Mesenchymal stem cell (in vitro differentiated cells and primary cell): ENCODE results near the gene SMARCA4.

Source experiments
- DNase-seq: peaks from one replicate; pipeline ENCODE4 v3.0.0-alpha.2; 2013
- H2AFZ ChIP-seq: one replicate; pipeline ENCODE4 v1.6.1; 2013; ENCODE audit warnings: low read depth, mild to moderate bottlenecking, control low read depth, inconsistent platforms, low read length, moderate library complexity
- H2AK5ac ChIP-seq: 2 replicates; pipeline ENCODE4 v1.6.1; 2013; ENCODE audit warnings: low read length, moderate library complexity, mild to moderate bottlenecking, inconsistent platforms; ENCODE audit not compliant: severe bottlenecking
- H2BK120ac ChIP-seq: one replicate; pipeline ENCODE4 v1.6.1; 2013; ENCODE audit warnings: low read depth, mild to moderate bottlenecking, inconsistent platforms, low read length, moderate library complexity
- H2BK12ac ChIP-seq, 2 experiments: one replicate each; pipeline ENCODE4 v1.6.1; 2013; ENCODE audit warnings: inconsistent platforms in 2 of 2, low read length in 2 of 2, mild to moderate bottlenecking in 2 of 2, moderate library complexity in 2 of 2, control low read depth in 1 of 2
- H2BK15ac ChIP-seq: one replicate; pipeline ENCODE4 v1.6.1; 2013; ENCODE audit warnings: mild to moderate bottlenecking, low read depth, inconsistent platforms; ENCODE audit not compliant: poor library complexity, severe bottlenecking
- H2BK5ac ChIP-seq: 2 replicates; pipeline ENCODE4 v1.6.1; 2013; ENCODE audit warnings: low read depth, mild to moderate bottlenecking, low read length, control low read depth, inconsistent platforms; ENCODE audit not compliant: poor library complexity, severe bottlenecking
- H3K14ac ChIP-seq, 2 experiments: one replicate each; pipeline ENCODE4 v1.6.1; 2013; ENCODE audit warnings: inconsistent platforms in 2 of 2, low read length in 2 of 2, control low read depth in 1 of 2, mild to moderate bottlenecking in 1 of 2, moderate library complexity in 1 of 2
- H3K18ac ChIP-seq, 2 experiments: one replicate each; pipeline ENCODE4 v1.6.1; 2013; ENCODE audit warnings: inconsistent platforms in 2 of 2, low read length in 2 of 2, control low read depth in 1 of 2, low read depth in 1 of 2, mild to moderate bottlenecking in 1 of 2
- H3K23ac ChIP-seq, 2 experiments: one replicate each; pipeline ENCODE4 v1.6.1; 2013; ENCODE audit warnings: inconsistent platforms in 2 of 2, low read length in 2 of 2, mild to moderate bottlenecking in 2 of 2, moderate library complexity in 2 of 2, control low read depth in 1 of 2
- H3K27ac ChIP-seq: 2 replicates; pipeline ENCODE4 v1.5.1; 2013; ENCODE audit warnings: mild to moderate bottlenecking, moderate library complexity, low read length, control low read depth, inconsistent platforms; ENCODE audit not compliant: poor library complexity, severe bottlenecking
- H3K27me3 ChIP-seq, 2 experiments: 2 replicates each; pipeline versions ENCODE4 v1.6.1 to v1.7.0; 2013; ENCODE audit warnings: low read length in 2 of 2, mild to moderate bottlenecking in 2 of 2, moderate library complexity in 2 of 2, control low read depth in 1 of 2, inconsistent platforms in 1 of 2; ENCODE audit not compliant: control insufficient read depth in 1 of 2, insufficient read depth in 1 of 2
- H3K36me3 ChIP-seq, 2 experiments: 2 replicates each; pipeline versions ENCODE4 v1.6.1 to v1.7.0; 2013; ENCODE audit warnings: low read length in 2 of 2, control low read depth in 1 of 2, inconsistent platforms in 1 of 2, low read depth in 1 of 2, mild to moderate bottlenecking in 1 of 2; ENCODE audit not compliant: insufficient read depth in 2 of 2, control insufficient read depth in 1 of 2
- H3K4ac ChIP-seq, 2 experiments: one replicate each; pipeline ENCODE4 v1.6.1; 2013; ENCODE audit warnings: inconsistent platforms in 2 of 2, low read length in 2 of 2, mild to moderate bottlenecking in 2 of 2, moderate library complexity in 2 of 2, control low read depth in 1 of 2, low read depth in 1 of 2
- H3K4me1 ChIP-seq: 2 replicates; pipeline ENCODE4 v1.6.1; 2013; ENCODE audit warnings: low read depth, low read length, control low read depth; ENCODE audit not compliant: control insufficient read depth, insufficient read depth
- H3K4me2 ChIP-seq: 2 replicates; pipeline ENCODE4 v1.6.1; 2013; ENCODE audit warnings: low read length, mild to moderate bottlenecking, inconsistent platforms; ENCODE audit not compliant: poor library complexity, severe bottlenecking
- H3K4me3 ChIP-seq, 2 experiments: 2 replicates each; pipeline versions ENCODE4 v1.5.1 to v1.7.0; 2013; ENCODE audit warnings: low read length in 2 of 2, mild to moderate bottlenecking in 2 of 2, control low read depth in 1 of 2, low read depth in 1 of 2; ENCODE audit not compliant: insufficient read depth in 1 of 2
- H3K79me1 ChIP-seq: replicated peaks from 2 replicates; pipeline ENCODE4 v1.6.1; 2013; ENCODE audit warnings: mild to moderate bottlenecking, control low read depth, low read length, inconsistent platforms; ENCODE audit not compliant: poor library complexity, severe bottlenecking
- H3K9ac ChIP-seq: 2 replicates; pipeline ENCODE4 v1.7.0; 2013; ENCODE audit warnings: mild to moderate bottlenecking, low read length, moderate library complexity
- H3K9me3 ChIP-seq: 2 replicates; pipeline ENCODE4 v1.7.0; 2013; ENCODE audit warnings: mild to moderate bottlenecking, low read length; ENCODE audit not compliant: control insufficient read depth
- H4K8ac ChIP-seq: one replicate; pipeline ENCODE4 v1.6.1; 2013; ENCODE audit warnings: inconsistent platforms, mild to moderate bottlenecking, low read length, moderate library complexity
- H4K91ac ChIP-seq: one replicate; pipeline ENCODE4 v1.6.1; 2013; ENCODE audit warnings: mild to moderate bottlenecking, low read length, inconsistent platforms
- WGBS: methylation state at CpG from one replicate; pipeline ENCODE4 v1.1.7; 2013; ENCODE audit warnings: mixed read lengths; 5-methylcytosine and 5-hydroxymethylcytosine counted together

Gene SMARCA4

DNA sequence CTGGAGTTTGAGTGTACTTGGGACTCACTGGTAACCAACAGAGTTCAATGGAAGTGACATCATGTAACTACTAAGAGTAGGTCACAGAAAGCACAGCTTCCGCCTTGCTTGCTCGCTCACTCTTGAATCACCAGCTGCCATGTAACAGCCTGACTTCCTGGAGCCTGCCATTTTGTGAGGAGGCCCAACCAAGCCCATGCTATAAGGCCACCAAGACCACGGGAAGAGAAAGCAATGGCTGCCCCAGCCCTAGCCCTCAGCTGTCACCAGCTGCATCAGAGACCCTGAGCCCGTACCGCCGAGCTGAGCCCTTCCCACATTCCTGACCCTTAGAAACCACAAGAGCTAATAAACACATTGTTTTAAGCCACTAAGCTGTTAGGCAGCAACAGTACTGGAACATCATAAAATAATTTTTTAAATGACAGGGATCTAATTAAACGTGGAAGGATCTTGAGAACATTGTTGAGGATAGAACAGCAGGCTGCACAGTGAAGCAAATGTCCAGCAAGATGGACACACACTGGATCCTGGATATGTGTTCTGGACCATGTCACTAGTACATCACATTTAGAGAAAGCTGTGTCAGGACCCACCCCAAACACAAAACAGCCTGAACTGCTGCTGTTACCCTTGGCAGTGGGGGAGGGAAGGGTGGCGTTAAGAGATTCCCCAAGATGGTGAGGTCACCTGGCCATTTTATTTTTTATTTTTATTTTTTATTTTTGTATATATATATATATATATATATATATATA, 106.7 kb downstream of the SMARCA4 start:
- no peak overlapping the region for H3K14ac ChIP-seq
- H2AFZ ChIP-seq, result no peak overlapping the region
- H4K91ac ChIP-seq, result no peak overlapping the region
- no peak overlapping the region for H3K9ac ChIP-seq
- no peak overlapping the region for H3K18ac ChIP-seq
- no peak overlapping the region for H3K4ac ChIP-seq
- H2BK120ac ChIP-seq, result no peak overlapping the region
- no peak overlapping the region for H3K23ac ChIP-seq
- H3K27me3 ChIP-seq, result no peaks in the 10 kb centered on the region
- H3K4me3 ChIP-seq, result no peak overlapping the region
- peak overlapping the region; percentile 47 for H4K8ac ChIP-seq
- no peak overlapping the region for H2AK5ac ChIP-seq
- peaks cover 12% of the 10 kb centered on the region for H3K4me1 ChIP-seq
- no peak overlapping the region for H2BK15ac ChIP-seq
- peaks cover 7% of the 10 kb centered on the region for H3K79me1 ChIP-seq
- H3K36me3 ChIP-seq, result peaks cover 36 to 38% of the 10 kb centered on the region in 2 experiments
- H2BK5ac ChIP-seq, result no peak overlapping the region
- H3K4me2 ChIP-seq, result no peak overlapping the region
- peaks cover 6% of the 10 kb centered on the region for H3K9me3 ChIP-seq
- DNase-seq, result peak; percentile 25
- no peak overlapping the region for H3K27ac ChIP-seq
- no peak overlapping the region for H2BK12ac ChIP-seq
- WGBS, result 91% methylated on average over 4 of the region's 8 CpGs

DNA sequence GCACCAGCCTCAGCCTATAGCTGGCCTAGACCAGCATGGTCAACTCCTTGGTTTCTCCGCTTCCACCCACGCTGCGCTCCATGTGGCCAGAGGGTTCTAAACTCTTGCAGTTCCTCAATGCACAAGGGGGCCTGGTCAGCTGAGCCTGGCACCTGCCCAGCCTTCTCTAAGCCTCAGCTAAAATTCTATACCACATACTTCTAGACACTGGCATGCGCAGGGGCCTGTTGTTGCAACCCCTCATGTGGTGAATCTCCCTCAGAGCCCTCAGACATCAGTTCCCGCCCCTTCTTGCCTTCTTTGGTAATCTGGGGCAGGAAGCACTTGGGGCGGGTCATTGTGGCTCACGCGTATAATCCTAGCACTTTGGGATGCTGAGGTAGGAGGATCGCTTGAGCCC, 108.7 kb downstream of the SMARCA4 start:
- Histone ChIP-seq H3K36me3 (peaks cover 26 to 31% of the 10 kb centered on the region in 2 experiments), H4K91ac (no peak overlapping the region), H3K27me3 (no peaks in the 10 kb centered on the region), H2BK5ac (no peak overlapping the region), H3K79me1 (peaks cover 4% of the 10 kb centered on the region), H3K4me1 (peaks cover 9% of the 10 kb centered on the region), H2BK120ac (no peak overlapping the region), H3K4ac (no peak overlapping the region), H3K4me3 (no peak overlapping the region), H3K27ac (no peak overlapping the region), H2AFZ (no peak overlapping the region), H3K4me2 (no peak overlapping the region), H3K9ac (no peak overlapping the region), H3K9me3 (peaks cover 6% of the 10 kb centered on the region), H3K18ac (no peak overlapping the region), H4K8ac (no peak overlapping the region), H2BK15ac (no peak overlapping the region), H3K23ac (no peak overlapping the region), H3K14ac (no peak overlapping the region), H2BK12ac (no peak overlapping the region), H2AK5ac (no peak overlapping the region)
- no peak for DNase-seq
- WGBS, result 95% methylated on average over 9 of the region's 9 CpGs

DNA sequence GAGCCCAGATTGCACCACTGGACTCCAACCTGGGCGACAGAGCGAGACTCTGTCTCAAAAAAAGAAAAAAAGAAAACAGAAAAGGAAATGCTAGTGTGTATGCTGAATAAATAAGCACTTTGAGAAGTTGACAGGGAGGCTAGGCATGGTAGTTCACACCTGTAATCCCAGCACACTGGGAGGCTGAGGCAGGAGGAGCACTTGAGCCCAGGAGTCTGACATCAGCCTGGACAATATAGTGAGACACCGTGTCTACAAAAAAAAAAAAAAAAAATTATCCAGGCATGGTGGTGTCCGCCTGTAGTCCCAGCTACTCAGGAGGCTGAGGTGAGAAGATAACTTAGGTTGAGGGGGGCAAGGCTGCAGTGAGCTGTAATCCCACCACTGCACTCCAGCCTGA, 109.3 kb downstream of the SMARCA4 start:
- peaks cover 4% of the 10 kb centered on the region for H3K79me1 ChIP-seq
- H3K4me3 ChIP-seq, result no peak overlapping the region
- H2BK15ac ChIP-seq, result no peak overlapping the region
- H3K27ac ChIP-seq, result no peak overlapping the region
- no peak overlapping the region for H3K4ac ChIP-seq
- H4K8ac ChIP-seq, result no peak overlapping the region
- H2BK12ac ChIP-seq, result no peak overlapping the region
- H2BK5ac ChIP-seq, result no peak overlapping the region
- no peak overlapping the region for H3K9ac ChIP-seq
- H3K4me2 ChIP-seq, result no peak overlapping the region
- H3K36me3 ChIP-seq, result peaks cover 22 to 25% of the 10 kb centered on the region in 2 experiments
- H3K23ac ChIP-seq, result no peak overlapping the region
- no peak overlapping the region for H2BK120ac ChIP-seq
- H2AFZ ChIP-seq, result no peak overlapping the region
- H4K91ac ChIP-seq, result no peak overlapping the region
- H2AK5ac ChIP-seq, result no peak overlapping the region
- H3K4me1 ChIP-seq, result peaks cover 3% of the 10 kb centered on the region
- no peak overlapping the region for H3K18ac ChIP-seq
- peaks cover 6% of the 10 kb centered on the region for H3K9me3 ChIP-seq
- H3K14ac ChIP-seq, result no peak overlapping the region
- 98% methylated on average over 4 of the region's 4 CpGs for WGBS
- DNase-seq, result no peak
- no peaks in the 10 kb centered on the region for H3K27me3 ChIP-seq

DNA sequence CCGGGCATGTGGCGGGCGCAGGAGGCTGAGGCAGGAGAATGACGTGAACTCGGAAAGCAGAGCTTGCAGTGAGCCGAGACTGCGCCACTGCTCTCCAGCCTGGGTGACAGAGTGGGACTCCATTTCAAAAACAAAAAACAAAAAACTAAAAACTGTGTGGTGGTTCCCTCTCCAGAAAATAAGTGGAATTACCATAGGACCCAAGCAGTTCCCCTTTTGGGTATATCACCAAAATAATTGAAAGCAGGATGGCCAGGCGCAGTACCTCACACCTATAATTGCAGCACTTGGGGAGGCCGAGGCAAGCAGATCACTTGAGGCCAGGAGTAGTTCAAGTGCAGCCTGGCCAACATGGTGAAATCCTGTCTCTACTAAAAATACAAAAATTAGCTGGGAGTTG, 112.7 kb downstream of the SMARCA4 start:
- Histone ChIP-seq H3K36me3 (peaks cover 0 to 6% of the 10 kb centered on the region in 2 experiments), H2BK12ac (no peak overlapping the region), H3K18ac (no peak overlapping the region), H3K4ac (no peak overlapping the region), H2AK5ac (no peak overlapping the region), H3K9ac (no peak overlapping the region), H4K91ac (no peak overlapping the region), H3K4me2 (no peak overlapping the region), H3K9me3 (no peaks in the 10 kb centered on the region), H3K79me1 (peaks cover 2% of the 10 kb centered on the region), H2BK15ac (no peak overlapping the region), H3K4me3 (no peak overlapping the region), H3K14ac (no peak overlapping the region), H2AFZ (no peak overlapping the region), H2BK5ac (no peak overlapping the region), H3K23ac (no peak overlapping the region), H3K4me1 (no peaks in the 10 kb centered on the region), H3K27me3 (no peaks in the 10 kb centered on the region), H3K27ac (no peak overlapping the region), H4K8ac (no peak overlapping the region), H2BK120ac (no peak overlapping the region)
- no peak for DNase-seq
- 98% methylated on average over 9 of the region's 9 CpGs for WGBS
